GM23338 (cell line): Measurements from ENCODE around the gene PDK3. TPM values are rescaled to one million over a fixed set of nuclear protein-coding genes. Genes with fewer than 3 reads are reported as not detected.

Source experiments
- ATAC-seq: fragments of 200-7000 bp; cut with Tn5 transposase; 3 replicates; pipeline ENCODE4 v1.9.1; 2020
- DNase-seq: peaks from one replicate; pipeline ENCODE4 v3.0.0-alpha.2; 2015; ENCODE audit warnings: low spot score
- H2AFZ ChIP-seq: fragments of 200-600 bp; sonication (generic); 2 replicates; pipeline ENCODE4 v1.8.0; 2016; ENCODE audit warnings: antibody characterized with exemption, mild to moderate bottlenecking, moderate library complexity
- H3F3A ChIP-seq: fragments of 200-600 bp; sonication (generic); replicated peaks from 2 replicates; pipeline ENCODE4 v1.8.0; 2017; ENCODE audit warnings: antibody characterized with exemption, mixed run types, low read depth
- H3K27ac ChIP-seq: fragments of 200-600 bp; sonication (generic); 2 replicates; pipeline ENCODE4 v1.6.1; 2016; ENCODE audit warnings: low read depth
- H3K27me3 ChIP-seq: fragments of 200-600 bp; sonication (generic); 2 replicates; pipeline ENCODE4 v1.8.0; 2016; ENCODE audit warnings: mild to moderate bottlenecking, mixed run types, moderate library complexity; ENCODE audit not compliant: insufficient read depth
- H3K36me3 ChIP-seq: fragments of 200-600 bp; sonication (generic); 2 replicates; pipeline ENCODE4 v1.8.0; 2016; ENCODE audit warnings: mild to moderate bottlenecking; ENCODE audit not compliant: insufficient read depth
- H3K4me1 ChIP-seq: fragments of 200-600 bp; sonication (generic); 2 replicates; pipeline ENCODE4 v1.8.0; 2016; ENCODE audit warnings: mild to moderate bottlenecking, moderate library complexity; ENCODE audit not compliant: insufficient read depth
- H3K4me2 ChIP-seq: fragments of 200-600 bp; sonication (generic); 2 replicates; pipeline ENCODE4 v1.7.1; 2017; ENCODE audit warnings: mixed run types
- H3K4me3 ChIP-seq: fragments of 200-600 bp; sonication (generic); 2 replicates; pipeline ENCODE4 v1.6.1; 2016; ENCODE audit warnings: mixed run types
- H3K79me2 ChIP-seq: fragments of 200-600 bp; sonication (generic); replicated peaks from 2 replicates; pipeline ENCODE4 v1.8.0; 2017; ENCODE audit warnings: mild to moderate bottlenecking; ENCODE audit not compliant: insufficient read depth
- H3K9me2 ChIP-seq: fragments of 200-600 bp; sonication (generic); 2 replicates; pipeline ENCODE4 v1.8.0; 2017; ENCODE audit not compliant: insufficient read depth
- H4K20me1 ChIP-seq: fragments of 200-600 bp; sonication (generic); replicated peaks from 2 replicates; pipeline ENCODE4 v1.8.0; 2017; ENCODE audit warnings: mild to moderate bottlenecking; ENCODE audit not compliant: insufficient read depth
- H3K27ac Mint-ChIP-seq: 2 replicates; pipeline ENCODE4 v1.8.0; 2020; ENCODE audit warnings: inconsistent platforms, mild to moderate bottlenecking, moderate library complexity, mixed read lengths
- H3K27me3 Mint-ChIP-seq: 3 replicates; pipeline ENCODE4 v1.8.0; 2022; ENCODE audit warnings: low read depth, mild to moderate bottlenecking, moderate library complexity, mixed read lengths, inconsistent platforms; ENCODE audit not compliant: insufficient read depth, poor library complexity
- H3K36me3 Mint-ChIP-seq: 3 replicates; pipeline ENCODE4 v1.8.0; 2021; ENCODE audit warnings: low read depth, mild to moderate bottlenecking, inconsistent platforms, moderate library complexity, mixed read lengths
- H3K4me1 Mint-ChIP-seq: 3 replicates; pipeline ENCODE4 v1.8.0; 2020; ENCODE audit warnings: mild to moderate bottlenecking, inconsistent platforms, mixed read lengths
- H3K4me3 Mint-ChIP-seq: 3 replicates; pipeline ENCODE4 v1.8.0; 2021; ENCODE audit warnings: moderate library complexity, mild to moderate bottlenecking, inconsistent platforms, mixed read lengths
- H3K9me3 Mint-ChIP-seq: 3 replicates; pipeline ENCODE4 v1.8.0; 2020; ENCODE audit warnings: moderate library complexity, mild to moderate bottlenecking, inconsistent platforms, mixed read lengths
- CREB1 ChIP-seq: fragments of 250-450 bp; sonication (Bioruptor Pico); IDR thresholded peaks from 2 replicates; pipeline ENCODE4 v1.5.0; 2020; ENCODE audit warnings: low read depth, mild to moderate bottlenecking, moderate library complexity
- EZH2phosphoT487 ChIP-seq: fragments of 200-600 bp; sonication (generic); IDR thresholded peaks from one replicate; pipeline ENCODE4 v1.8.1; 2018; ENCODE audit warnings: antibody characterized with exemption; ENCODE audit not compliant: unreplicated experiment
- ZNF114 ChIP-seq: fragments of 250-450 bp; sonication (Bioruptor Pico); IDR thresholded peaks from 2 replicates; pipeline ENCODE4 v1.5.0; 2020; ENCODE audit warnings: mild to moderate bottlenecking, moderate library complexity
- polyA plus RNA-seq: library from polyadenylated mRNA; unstranded; fragments of >200 nt; fragmentation: Nextera tagmentation; extraction: Ambion mirVana; gene quantifications from 2 replicates; pipeline ENCODE4 v1.2.1, GENCODE V29; 2016
- total RNA-seq: library from RNA; depleted of rRNA; stranded (reverse); fragments of >200 nt; shearing (Covaris generic); gene quantifications from 2 replicates; pipeline ENCODE4 v1.2.3, GENCODE V29; 2014
- TF ChIP-seq, protein P1 (sequence below): fragments of 250-450 bp; sonication (Bioruptor Pico); IDR thresholded peaks from 2 replicates; pipeline ENCODE4 v1.5.0; 2020; ENCODE audit warnings: mild to moderate bottlenecking, moderate library complexity
- TF ChIP-seq, protein P2 (sequence below): IDR thresholded peaks from one replicate; pipeline ENCODE4 v1.6.1; 2018; ENCODE audit warnings: antibody characterized with exemption; ENCODE audit not compliant: unreplicated experiment

Gene PDK3
- total and polyA plus RNA-seq, 2 experiments from 2014 or later: 35.7 to 51.2 TPM

DNA sequence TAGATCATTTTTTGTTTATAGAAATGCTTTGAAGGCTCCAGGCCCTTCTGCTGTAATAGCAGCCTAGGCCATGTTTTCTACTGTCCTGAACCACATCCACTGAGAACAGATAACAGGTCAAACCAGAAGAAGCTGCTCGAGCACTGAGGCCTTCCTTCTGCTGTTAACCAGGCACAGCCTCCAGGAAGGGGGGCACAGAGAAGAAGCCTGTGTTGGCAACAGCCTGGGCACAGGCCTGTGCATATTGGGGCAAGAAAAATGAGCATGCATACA is 37.4 kb upstream of the PDK3 start:
- Histone ChIP-seq H2AFZ (no peak overlapping the region), H3F3A (no peaks in the 10 kb centered on the region), H3K36me3 (no peaks in the 10 kb centered on the region), H3K79me2 (no peaks in the 10 kb centered on the region), H3K4me1 (no peaks in the 10 kb centered on the region; the same call in 1 of the 2 replicates), H3K9me2 (no peaks in the 10 kb centered on the region), H3K4me3 (no peak overlapping the region), H3K27me3 (no peaks in the 10 kb centered on the region), H3K27ac (no peak overlapping the region), H3K4me2 (no peak overlapping the region), H4K20me1 (no peaks in the 10 kb centered on the region)
- H3K4me3 Mint-ChIP-seq: no peak overlapping the region
- TF ChIP-seq, protein P1, sequence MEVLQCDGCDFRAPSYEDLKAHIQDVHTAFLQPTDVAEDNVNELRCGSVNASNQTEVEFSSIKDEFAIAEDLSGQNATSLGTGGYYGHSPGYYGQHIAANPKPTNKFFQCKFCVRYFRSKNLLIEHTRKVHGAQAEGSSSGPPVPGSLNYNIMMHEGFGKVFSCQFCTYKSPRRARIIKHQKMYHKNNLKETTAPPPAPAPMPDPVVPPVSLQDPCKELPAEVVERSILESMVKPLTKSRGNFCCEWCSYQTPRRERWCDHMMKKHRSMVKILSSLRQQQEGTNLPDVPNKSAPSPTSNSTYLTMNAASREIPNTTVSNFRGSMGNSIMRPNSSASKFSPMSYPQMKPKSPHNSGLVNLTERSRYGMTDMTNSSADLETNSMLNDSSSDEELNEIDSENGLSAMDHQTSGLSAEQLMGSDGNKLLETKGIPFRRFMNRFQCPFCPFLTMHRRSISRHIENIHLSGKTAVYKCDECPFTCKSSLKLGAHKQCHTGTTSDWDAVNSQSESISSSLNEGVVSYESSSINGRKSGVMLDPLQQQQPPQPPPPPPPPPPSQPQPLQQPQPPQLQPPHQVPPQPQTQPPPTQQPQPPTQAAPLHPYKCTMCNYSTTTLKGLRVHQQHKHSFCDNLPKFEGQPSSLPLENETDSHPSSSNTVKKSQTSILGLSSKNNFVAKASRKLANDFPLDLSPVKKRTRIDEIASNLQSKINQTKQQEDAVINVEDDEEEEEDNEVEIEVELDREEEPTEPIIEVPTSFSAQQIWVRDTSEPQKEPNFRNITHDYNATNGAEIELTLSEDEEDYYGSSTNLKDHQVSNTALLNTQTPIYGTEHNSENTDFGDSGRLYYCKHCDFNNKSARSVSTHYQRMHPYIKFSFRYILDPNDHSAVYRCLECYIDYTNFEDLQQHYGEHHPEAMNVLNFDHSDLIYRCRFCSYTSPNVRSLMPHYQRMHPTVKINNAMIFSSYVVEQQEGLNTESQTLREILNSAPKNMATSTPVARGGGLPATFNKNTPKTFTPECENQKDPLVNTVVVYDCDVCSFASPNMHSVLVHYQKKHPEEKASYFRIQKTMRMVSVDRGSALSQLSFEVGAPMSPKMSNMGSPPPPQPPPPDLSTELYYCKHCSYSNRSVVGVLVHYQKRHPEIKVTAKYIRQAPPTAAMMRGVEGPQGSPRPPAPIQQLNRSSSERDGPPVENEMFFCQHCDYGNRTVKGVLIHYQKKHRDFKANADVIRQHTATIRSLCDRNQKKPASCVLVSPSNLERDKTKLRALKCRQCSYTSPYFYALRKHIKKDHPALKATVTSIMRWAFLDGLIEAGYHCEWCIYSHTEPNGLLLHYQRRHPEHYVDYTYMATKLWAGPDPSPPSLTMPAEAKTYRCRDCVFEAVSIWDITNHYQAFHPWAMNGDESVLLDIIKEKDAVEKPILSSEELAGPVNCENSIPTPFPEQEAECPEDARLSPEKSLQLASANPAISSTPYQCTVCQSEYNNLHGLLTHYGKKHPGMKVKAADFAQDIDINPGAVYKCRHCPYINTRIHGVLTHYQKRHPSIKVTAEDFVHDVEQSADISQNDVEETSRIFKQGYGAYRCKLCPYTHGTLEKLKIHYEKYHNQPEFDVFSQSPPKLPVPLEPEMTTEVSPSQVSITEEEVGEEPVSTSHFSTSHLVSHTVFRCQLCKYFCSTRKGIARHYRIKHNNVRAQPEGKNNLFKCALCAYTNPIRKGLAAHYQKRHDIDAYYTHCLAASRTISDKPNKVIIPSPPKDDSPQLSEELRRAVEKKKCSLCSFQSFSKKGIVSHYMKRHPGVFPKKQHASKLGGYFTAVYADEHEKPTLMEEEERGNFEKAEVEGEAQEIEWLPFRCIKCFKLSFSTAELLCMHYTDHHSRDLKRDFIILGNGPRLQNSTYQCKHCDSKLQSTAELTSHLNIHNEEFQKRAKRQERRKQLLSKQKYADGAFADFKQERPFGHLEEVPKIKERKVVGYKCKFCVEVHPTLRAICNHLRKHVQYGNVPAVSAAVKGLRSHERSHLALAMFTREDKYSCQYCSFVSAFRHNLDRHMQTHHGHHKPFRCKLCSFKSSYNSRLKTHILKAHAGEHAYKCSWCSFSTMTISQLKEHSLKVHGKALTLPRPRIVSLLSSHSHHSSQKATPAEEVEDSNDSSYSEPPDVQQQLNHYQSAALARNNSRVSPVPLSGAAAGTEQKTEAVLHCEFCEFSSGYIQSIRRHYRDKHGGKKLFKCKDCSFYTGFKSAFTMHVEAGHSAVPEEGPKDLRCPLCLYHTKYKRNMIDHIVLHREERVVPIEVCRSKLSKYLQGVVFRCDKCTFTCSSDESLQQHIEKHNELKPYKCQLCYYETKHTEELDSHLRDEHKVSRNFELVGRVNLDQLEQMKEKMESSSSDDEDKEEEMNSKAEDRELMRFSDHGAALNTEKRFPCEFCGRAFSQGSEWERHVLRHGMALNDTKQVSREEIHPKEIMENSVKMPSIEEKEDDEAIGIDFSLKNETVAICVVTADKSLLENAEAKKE (CRISPR knock-in tag): no peak
- TF ChIP-seq CREB1 (CRISPR knock-in tag) (no peak), ZNF114 (CRISPR knock-in tag) (no peak), EZH2phosphoT487 (no peak)
- TF ChIP-seq, protein P2, sequence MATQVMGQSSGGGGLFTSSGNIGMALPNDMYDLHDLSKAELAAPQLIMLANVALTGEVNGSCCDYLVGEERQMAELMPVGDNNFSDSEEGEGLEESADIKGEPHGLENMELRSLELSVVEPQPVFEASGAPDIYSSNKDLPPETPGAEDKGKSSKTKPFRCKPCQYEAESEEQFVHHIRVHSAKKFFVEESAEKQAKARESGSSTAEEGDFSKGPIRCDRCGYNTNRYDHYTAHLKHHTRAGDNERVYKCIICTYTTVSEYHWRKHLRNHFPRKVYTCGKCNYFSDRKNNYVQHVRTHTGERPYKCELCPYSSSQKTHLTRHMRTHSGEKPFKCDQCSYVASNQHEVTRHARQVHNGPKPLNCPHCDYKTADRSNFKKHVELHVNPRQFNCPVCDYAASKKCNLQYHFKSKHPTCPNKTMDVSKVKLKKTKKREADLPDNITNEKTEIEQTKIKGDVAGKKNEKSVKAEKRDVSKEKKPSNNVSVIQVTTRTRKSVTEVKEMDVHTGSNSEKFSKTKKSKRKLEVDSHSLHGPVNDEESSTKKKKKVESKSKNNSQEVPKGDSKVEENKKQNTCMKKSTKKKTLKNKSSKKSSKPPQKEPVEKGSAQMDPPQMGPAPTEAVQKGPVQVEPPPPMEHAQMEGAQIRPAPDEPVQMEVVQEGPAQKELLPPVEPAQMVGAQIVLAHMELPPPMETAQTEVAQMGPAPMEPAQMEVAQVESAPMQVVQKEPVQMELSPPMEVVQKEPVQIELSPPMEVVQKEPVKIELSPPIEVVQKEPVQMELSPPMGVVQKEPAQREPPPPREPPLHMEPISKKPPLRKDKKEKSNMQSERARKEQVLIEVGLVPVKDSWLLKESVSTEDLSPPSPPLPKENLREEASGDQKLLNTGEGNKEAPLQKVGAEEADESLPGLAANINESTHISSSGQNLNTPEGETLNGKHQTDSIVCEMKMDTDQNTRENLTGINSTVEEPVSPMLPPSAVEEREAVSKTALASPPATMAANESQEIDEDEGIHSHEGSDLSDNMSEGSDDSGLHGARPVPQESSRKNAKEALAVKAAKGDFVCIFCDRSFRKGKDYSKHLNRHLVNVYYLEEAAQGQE: no peak
- no peaks in the 10 kb centered on the region for H3K9me3 Mint-ChIP-seq
- H3K27me3 Mint-ChIP-seq: peaks cover 4% of the 10 kb centered on the region
- no peak overlapping the region for H3K27ac Mint-ChIP-seq
- ATAC-seq (no peak), DNase-seq (no peak)
- H3K4me1 Mint-ChIP-seq: peaks cover 13% of the 10 kb centered on the region
- H3K36me3 Mint-ChIP-seq: no peaks in the 10 kb centered on the region
